HG03439 (cell line): ENCODE data around the gene DCPS.
"Not testable (repeated sequence)": the region's sequence is repeated elsewhere in the genome, so short reads cannot be mapped to it uniquely, and the experiment has no call there.

Source experiments
- ATAC-seq: cut with Tn5 transposase; IDR thresholded peaks from one replicate; pipeline ENCODE4 v1.9.1; 2021; ENCODE audit warnings: mild to moderate bottlenecking, moderate library complexity; ENCODE audit not compliant: unreplicated experiment

The DCPS gene

GRCh38 chr11:126357969-126358762 lies 54.3 kb downstream of the DCPS start:
- ATAC-seq, result no peak

- ATAC-seq, result no peak
Observed at GRCh38 chr11:126358763-126359160, 54.9 kb downstream of the DCPS start.

- no peak for ATAC-seq
Observed at GRCh38 chr11:126359431-126360048, 55.7 kb downstream of the DCPS start.

- ATAC-seq, result no peak
Observed at GRCh38 chr11:126360049-126360446, 56.2 kb downstream of the DCPS start.

- ATAC-seq, result no peak
Observed at GRCh38 chr11:126361400-126361799, 57.5 kb downstream of the DCPS start.

GRCh38 chr11:126362879-126363655 lies 59.2 kb downstream of the DCPS start:
- no peak for ATAC-seq

GRCh38 chr11:126363706-126364248 lies 59.9 kb downstream of the DCPS start:
- ATAC-seq, result no peak

GRCh38 chr11:126364735-126365134 lies 60.9 kb downstream of the DCPS start:
- ATAC-seq, result not testable (repeated sequence)

- not testable (repeated sequence) for ATAC-seq
Observed at GRCh38 chr11:126365508-126365907, 61.6 kb downstream of the DCPS start.

GRCh38 chr11:126366064-126366822 lies 62.4 kb downstream of the DCPS start:
- no peak for ATAC-seq

- not testable (repeated sequence) for ATAC-seq
Observed at GRCh38 chr11:126366823-126367654, 63.2 kb downstream of the DCPS start.

GRCh38 chr11:126367806-126368205 lies 63.9 kb downstream of the DCPS start:
- not testable (repeated sequence) for ATAC-seq

GRCh38 chr11:126368336-126369119 lies 64.7 kb downstream of the DCPS start:
- ATAC-seq, result not testable (repeated sequence)

- ATAC-seq, result no peak
Observed at GRCh38 chr11:126370016-126370415, 66.2 kb downstream of the DCPS start.

- ATAC-seq, result no peak
Observed at GRCh38 chr11:126371595-126371994, 67.7 kb downstream of the DCPS start.

GRCh38 chr11:126373389-126374066 lies 69.7 kb downstream of the DCPS start:
- not testable (repeated sequence) for ATAC-seq

GRCh38 chr11:126374562-126375300 lies 70.9 kb downstream of the DCPS start:
- ATAC-seq, result not testable (repeated sequence)

- ATAC-seq, result no peak
Observed at GRCh38 chr11:126375726-126376125, 71.9 kb downstream of the DCPS start.
